ENCODE measurements around the gene ENPP7. TPM values are rescaled to one million over a fixed set of nuclear protein-coding genes. Genes with fewer than 3 reads are reported as not detected.
"Not testable (repeated sequence)": the region's sequence is repeated elsewhere in the genome, so short reads cannot be mapped to it uniquely, and the experiment has no call there.

The ENPP7 gene
- total RNA-seq, 2 donors from 2014 or later, result not detected

GRCh38 chr17:79754903-79755302 lies 24.2 kb downstream of the ENPP7 start:
- peaks cover 42% of the 10 kb centered on the region for H3K27me3 Mint-ChIP-seq
- H3K4me1 Mint-ChIP-seq; ATAC-seq; H3K36me3 Mint-ChIP-seq (ENCODE audit: low read depth); H3K27ac Mint-ChIP-seq; H3K4me3 Mint-ChIP-seq; H3K9me3 ChIP-seq (ENCODE audit: control insufficient read depth, low read length, poor library complexity, severe bottlenecking); DNase-seq: not testable (repeated sequence)

GRCh38 chr17:79755591-79755990 lies 24.8 kb downstream of the ENPP7 start:
- H3K27me3 Mint-ChIP-seq, result peaks cover 45% of the 10 kb centered on the region
- H3K9me3 ChIP-seq (ENCODE audit: control insufficient read depth, low read length, poor library complexity, severe bottlenecking), result no peaks in the 10 kb centered on the region
- H3K4me3 Mint-ChIP-seq, result no peak overlapping the region
- no peak overlapping the region for H3K27ac Mint-ChIP-seq
- no peaks in the 10 kb centered on the region for H3K4me1 Mint-ChIP-seq
- ATAC-seq (no peak), DNase-seq (no peak)
- H3K36me3 Mint-ChIP-seq (ENCODE audit: low read depth), result no peaks in the 10 kb centered on the region

- Mint-ChIP-seq H3K36me3 (ENCODE audit: low read depth) (no peaks in the 10 kb centered on the region), H3K4me3 (no peak overlapping the region), H3K27ac (no peak overlapping the region), H3K4me1 (no peaks in the 10 kb centered on the region), H3K27me3 (peaks cover 34% of the 10 kb centered on the region)
- no peaks in the 10 kb centered on the region for H3K9me3 ChIP-seq (ENCODE audit: control insufficient read depth, low read length, poor library complexity, severe bottlenecking)
- DNase-seq, result no peak
- ATAC-seq, result no peak
These were observed 26.5 kb downstream of the ENPP7 start for GRCh38 chr17:79757140-79757745.

- ATAC-seq (no peak), DNase-seq (no peak)
- no peak overlapping the region for H3K4me3 Mint-ChIP-seq
- H3K36me3 Mint-ChIP-seq (ENCODE audit: low read depth), result no peaks in the 10 kb centered on the region
- no peaks in the 10 kb centered on the region for H3K4me1 Mint-ChIP-seq
- H3K27me3 Mint-ChIP-seq, result peaks cover 37% of the 10 kb centered on the region
- H3K9me3 ChIP-seq (ENCODE audit: control insufficient read depth, low read length, poor library complexity, severe bottlenecking), result no peaks in the 10 kb centered on the region
- H3K27ac Mint-ChIP-seq, result no peak overlapping the region
These were observed 27.5 kb downstream of the ENPP7 start for GRCh38 chr17:79758271-79758670.

- no peak overlapping the region for H3K27ac Mint-ChIP-seq
- no peak overlapping the region for H3K4me3 Mint-ChIP-seq
- DNase-seq (no peak), ATAC-seq (no peak)
- H3K36me3 Mint-ChIP-seq (ENCODE audit: low read depth), result no peaks in the 10 kb centered on the region
- H3K27me3 Mint-ChIP-seq, result peaks cover 30% of the 10 kb centered on the region
- H3K9me3 ChIP-seq (ENCODE audit: control insufficient read depth, low read length, poor library complexity, severe bottlenecking), result no peaks in the 10 kb centered on the region
- no peaks in the 10 kb centered on the region for H3K4me1 Mint-ChIP-seq
These were observed 29.6 kb downstream of the ENPP7 start for GRCh38 chr17:79760197-79760906.

- Mint-ChIP-seq H3K36me3 (ENCODE audit: low read depth) (no peaks in the 10 kb centered on the region), H3K27me3 (peaks cover 34% of the 10 kb centered on the region), H3K4me1 (no peaks in the 10 kb centered on the region), H3K4me3 (no peak overlapping the region), H3K27ac (no peak overlapping the region)
- DNase-seq, result no peak
- H3K9me3 ChIP-seq (ENCODE audit: control insufficient read depth, low read length, poor library complexity, severe bottlenecking), result no peaks in the 10 kb centered on the region
- no peak for ATAC-seq
These were observed 31.3 kb downstream of the ENPP7 start for GRCh38 chr17:79761894-79762589.

- no peak overlapping the region for H3K27ac Mint-ChIP-seq
- no peaks in the 10 kb centered on the region for H3K36me3 Mint-ChIP-seq (ENCODE audit: low read depth)
- no peak overlapping the region for H3K4me3 Mint-ChIP-seq
- ATAC-seq, result no peak
- no peaks in the 10 kb centered on the region for H3K9me3 ChIP-seq (ENCODE audit: control insufficient read depth, low read length, poor library complexity, severe bottlenecking)
- no peaks in the 10 kb centered on the region for H3K4me1 Mint-ChIP-seq
- peaks cover 45% of the 10 kb centered on the region for H3K27me3 Mint-ChIP-seq
- no peak for DNase-seq
These were observed 35.0 kb downstream of the ENPP7 start for GRCh38 chr17:79765708-79766107.

GRCh38 chr17:79769570-79770506 lies 39.1 kb downstream of the ENPP7 start:
- no peaks in the 10 kb centered on the region for H3K9me3 ChIP-seq (ENCODE audit: control insufficient read depth, low read length, poor library complexity, severe bottlenecking)
- no peaks in the 10 kb centered on the region for H3K36me3 Mint-ChIP-seq (ENCODE audit: low read depth)
- no peaks in the 10 kb centered on the region for H3K4me1 Mint-ChIP-seq
- ATAC-seq (no peak), DNase-seq (no peak)
- peaks cover 67% of the 10 kb centered on the region for H3K27me3 Mint-ChIP-seq
- no peak overlapping the region for H3K27ac Mint-ChIP-seq
- no peak overlapping the region for H3K4me3 Mint-ChIP-seq

GRCh38 chr17:79771276-79771675 lies 40.5 kb downstream of the ENPP7 start:
- H3K27ac Mint-ChIP-seq, result no peak overlapping the region
- no peak overlapping the region for H3K4me3 Mint-ChIP-seq

GRCh38 chr17:79772726-79773125 lies 42.0 kb downstream of the ENPP7 start:
- not testable (repeated sequence) for H3K36me3 Mint-ChIP-seq (ENCODE audit: low read depth); H3K4me3 Mint-ChIP-seq; H3K27ac Mint-ChIP-seq; H3K9me3 ChIP-seq (ENCODE audit: control insufficient read depth, low read length, poor library complexity, severe bottlenecking); ATAC-seq; DNase-seq; H3K4me1 Mint-ChIP-seq
- H3K27me3 Mint-ChIP-seq, result peaks cover 78% of the 10 kb centered on the region

More at GRCh38 chr17:79771276-79771675, 40.5 kb downstream of the ENPP7 start:
- H3K27me3 Mint-ChIP-seq, result peaks cover 82% of the 10 kb centered on the region
- H3K36me3 Mint-ChIP-seq (ENCODE audit: low read depth), result no peaks in the 10 kb centered on the region
- peaks cover under 1% of the 10 kb centered on the region for H3K4me1 Mint-ChIP-seq
- DNase-seq (no peak), ATAC-seq (no peak)
- H3K9me3 ChIP-seq (ENCODE audit: control insufficient read depth, low read length, poor library complexity, severe bottlenecking), result no peaks in the 10 kb centered on the region

- ATAC-seq (no peak), DNase-seq (no peak)
- no peaks in the 10 kb centered on the region for H3K9me3 ChIP-seq (ENCODE audit: control insufficient read depth, low read length, poor library complexity, severe bottlenecking)
- H3K27ac Mint-ChIP-seq, result no peak overlapping the region
- H3K4me3 Mint-ChIP-seq, result no peak overlapping the region
- peaks cover 11% of the 10 kb centered on the region for H3K4me1 Mint-ChIP-seq
- H3K36me3 Mint-ChIP-seq (ENCODE audit: low read depth), result no peaks in the 10 kb centered on the region
- H3K27me3 Mint-ChIP-seq, result peaks cover 70% of the 10 kb centered on the region
These were observed 43.8 kb downstream of the ENPP7 start for GRCh38 chr17:79774561-79774975.

GRCh38 chr17:79775632-79776031 lies 44.9 kb downstream of the ENPP7 start:
- H3K36me3 Mint-ChIP-seq (ENCODE audit: low read depth), result no peaks in the 10 kb centered on the region
- no peak overlapping the region for H3K4me3 Mint-ChIP-seq
- ATAC-seq, result no peak
- H3K4me1 Mint-ChIP-seq, result peaks cover 13% of the 10 kb centered on the region
- DNase-seq, result no peak
- H3K9me3 ChIP-seq (ENCODE audit: control insufficient read depth, low read length, poor library complexity, severe bottlenecking), result no peaks in the 10 kb centered on the region
- H3K27me3 Mint-ChIP-seq, result peaks cover 71% of the 10 kb centered on the region
- no peak overlapping the region for H3K27ac Mint-ChIP-seq
